ENCODE measurements around the gene CYB561D1.

Gene CYB561D1

DNA sequence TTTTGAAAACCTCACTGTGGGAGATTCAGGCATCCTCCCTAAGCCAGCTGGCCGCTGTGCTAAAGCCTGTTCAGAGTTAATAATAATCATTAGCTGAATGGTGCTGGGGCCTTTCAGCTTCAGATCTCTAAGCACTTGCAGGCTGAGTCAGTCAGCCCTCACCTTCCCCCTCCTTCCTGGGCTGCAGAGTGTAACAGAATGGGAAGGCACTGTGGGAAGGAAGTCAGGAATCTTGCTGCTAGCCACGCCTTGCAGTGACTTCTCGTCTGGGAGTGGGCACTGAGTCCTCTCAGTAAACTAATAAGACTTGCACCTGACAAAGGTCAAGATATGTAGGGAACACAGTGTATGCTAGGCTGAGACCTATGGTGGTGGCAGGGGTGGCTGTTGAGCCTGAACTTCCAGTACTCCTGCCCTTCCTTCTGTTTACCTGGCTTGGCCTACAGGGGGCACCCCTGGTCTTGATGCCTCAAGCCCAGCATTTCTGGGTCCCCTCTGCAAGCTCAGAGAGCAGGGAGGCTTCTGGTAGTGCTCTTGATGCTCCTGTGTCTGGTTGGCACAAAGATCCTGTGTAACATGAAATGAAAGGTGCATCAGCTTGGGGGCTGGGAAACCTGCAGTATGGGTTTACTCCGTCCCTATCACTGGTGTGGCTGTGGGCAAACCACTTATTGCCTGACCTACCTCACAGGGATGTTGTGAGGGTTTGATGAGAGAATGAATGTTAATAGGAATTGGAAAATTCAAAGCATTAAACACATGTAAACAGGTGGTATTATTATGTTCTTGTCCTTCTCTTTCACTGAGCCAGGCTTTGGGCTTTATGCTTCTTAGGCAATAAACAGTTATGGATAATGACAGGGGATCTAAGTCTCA lies 6.0 kb downstream of the CYB561D1 start:
- DNase-seq (ENCODE audit: low read depth in 4 of 4, low spot score in 1 of 4) = peak in 2 of 4 experiments; percentile 43 to 50

DNA sequence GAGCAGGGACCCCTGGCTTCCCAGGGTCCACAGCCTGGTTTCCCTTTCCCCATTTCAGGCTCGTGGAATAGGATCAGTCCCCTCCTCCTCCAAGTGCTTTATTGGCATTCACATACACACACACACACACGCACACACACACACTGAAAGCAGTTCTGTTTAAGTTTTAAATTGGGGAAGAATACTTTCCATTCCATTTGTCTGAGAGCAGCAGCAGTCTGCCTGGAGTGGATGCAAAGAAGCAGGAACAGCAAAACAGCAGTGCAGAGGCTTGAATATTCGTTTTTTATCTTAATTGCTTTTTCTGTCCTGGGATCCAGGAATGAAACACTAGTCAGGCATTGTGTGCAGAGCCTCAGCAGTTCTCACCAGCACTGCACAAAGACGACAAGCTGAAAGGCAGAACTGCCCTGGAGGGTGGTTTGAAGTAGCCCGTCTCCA lies 7.1 kb downstream of the CYB561D1 start:
- no peak for DNase-seq (ENCODE audit: low read depth in 4 of 4, low spot score in 1 of 4)

DNA sequence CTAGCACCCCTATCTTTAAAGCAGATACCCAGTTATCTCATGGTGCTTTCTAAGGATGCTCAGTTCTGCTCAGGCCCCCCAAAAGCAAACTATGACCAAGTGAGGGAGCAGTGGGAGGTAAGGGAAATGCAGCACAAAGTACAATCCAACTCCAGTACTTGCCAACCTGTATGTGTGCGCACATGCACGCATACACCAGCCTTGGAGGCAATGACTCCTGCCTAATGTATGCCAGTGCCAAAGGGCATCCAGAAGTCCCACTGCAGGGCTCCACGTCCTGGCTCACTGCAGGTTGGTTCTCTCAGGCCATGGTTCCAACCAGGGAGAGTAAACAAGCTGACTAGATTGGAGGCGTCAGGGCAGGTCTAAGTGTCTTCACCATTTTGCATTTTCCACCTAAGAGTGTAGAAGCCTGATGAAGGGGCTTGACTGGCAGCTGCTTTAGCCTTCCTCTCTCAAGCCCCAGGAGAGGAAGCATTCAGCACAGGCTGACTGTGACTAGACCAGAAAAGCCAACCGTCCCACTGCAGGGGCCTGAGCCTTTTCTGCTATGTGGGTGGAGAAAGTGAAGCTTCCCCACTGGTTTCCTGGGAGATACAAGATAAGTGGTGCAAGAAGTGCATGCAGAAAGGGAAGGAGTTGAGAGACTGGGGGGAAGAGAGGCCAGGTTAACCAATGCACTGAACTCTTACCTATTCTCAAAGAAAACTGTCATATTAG lies 7.9 kb downstream of the CYB561D1 start:
- no peak for DNase-seq (ENCODE audit: low read depth in 4 of 4, low spot score in 1 of 4)

DNA sequence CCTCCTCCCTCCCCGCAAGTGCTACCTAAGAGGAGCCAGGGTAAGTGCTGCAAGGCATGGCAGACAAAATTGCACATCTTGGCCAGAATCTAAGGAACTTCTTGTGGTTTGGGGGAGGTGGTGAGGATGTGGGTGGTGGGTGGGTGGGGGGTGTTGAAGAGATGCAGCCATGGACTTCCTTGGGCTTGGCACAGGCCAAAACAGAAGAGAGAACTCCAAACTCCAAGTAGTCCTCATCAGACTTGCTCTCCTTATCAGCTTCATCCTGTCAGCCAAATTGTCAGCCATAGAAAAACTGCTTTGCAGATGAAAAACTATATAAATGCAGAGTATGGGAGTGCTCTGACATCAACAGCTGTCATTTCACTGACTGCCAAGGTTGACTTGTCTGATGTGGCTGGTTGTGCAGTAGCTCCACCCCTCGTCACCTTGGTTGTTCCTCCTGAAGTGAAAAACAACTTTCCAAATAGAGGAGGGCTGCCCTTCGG lies 8.5 kb downstream of the CYB561D1 start:
- no peak for DNase-seq (ENCODE audit: low read depth in 4 of 4, low spot score in 1 of 4)

DNA sequence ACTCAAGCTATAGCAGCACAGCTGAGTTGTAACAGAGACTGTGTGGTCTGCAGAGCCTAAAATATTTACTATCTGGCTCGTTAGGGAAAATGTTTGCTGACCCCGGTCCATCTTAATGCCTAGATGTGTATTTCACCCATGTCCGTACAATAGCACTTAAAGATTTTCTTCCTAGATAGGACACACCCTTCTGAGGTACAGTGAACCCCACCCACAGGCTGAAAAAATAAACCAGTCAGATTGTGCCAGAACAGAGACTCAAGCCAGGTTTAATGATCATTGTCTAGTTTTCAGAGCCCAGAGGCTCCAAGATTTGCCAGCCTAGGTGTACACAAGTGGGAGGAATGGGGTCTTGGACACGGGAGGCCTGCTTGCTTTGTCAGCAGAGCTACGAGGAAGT lies 10.0 kb downstream of the CYB561D1 start:
- DNase-seq (ENCODE audit: low read depth in 4 of 4, low spot score in 1 of 4) = no peak

DNA sequence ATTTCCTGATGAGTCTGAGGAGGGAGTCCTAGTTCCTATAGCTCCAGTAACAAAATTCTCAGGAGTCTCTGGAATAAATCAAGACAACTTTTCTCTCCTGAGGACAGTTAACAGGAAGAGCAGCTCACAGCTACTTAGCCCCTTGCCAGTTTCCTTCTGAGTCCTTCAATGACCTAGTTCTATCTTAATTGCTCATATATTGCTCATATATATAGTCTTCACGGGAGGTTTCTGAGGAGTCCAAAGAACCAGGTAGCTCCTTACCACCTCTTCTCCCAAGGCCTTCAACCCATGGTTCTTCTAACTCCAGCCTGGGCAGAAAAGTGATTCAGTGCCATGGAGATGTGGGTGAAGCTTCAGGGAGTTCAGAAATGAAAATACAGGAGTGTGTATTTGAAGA lies 11.1 kb downstream of the CYB561D1 start:
- DNase-seq (ENCODE audit: low read depth in 4 of 4, low spot score in 1 of 4) = no peak

DNA sequence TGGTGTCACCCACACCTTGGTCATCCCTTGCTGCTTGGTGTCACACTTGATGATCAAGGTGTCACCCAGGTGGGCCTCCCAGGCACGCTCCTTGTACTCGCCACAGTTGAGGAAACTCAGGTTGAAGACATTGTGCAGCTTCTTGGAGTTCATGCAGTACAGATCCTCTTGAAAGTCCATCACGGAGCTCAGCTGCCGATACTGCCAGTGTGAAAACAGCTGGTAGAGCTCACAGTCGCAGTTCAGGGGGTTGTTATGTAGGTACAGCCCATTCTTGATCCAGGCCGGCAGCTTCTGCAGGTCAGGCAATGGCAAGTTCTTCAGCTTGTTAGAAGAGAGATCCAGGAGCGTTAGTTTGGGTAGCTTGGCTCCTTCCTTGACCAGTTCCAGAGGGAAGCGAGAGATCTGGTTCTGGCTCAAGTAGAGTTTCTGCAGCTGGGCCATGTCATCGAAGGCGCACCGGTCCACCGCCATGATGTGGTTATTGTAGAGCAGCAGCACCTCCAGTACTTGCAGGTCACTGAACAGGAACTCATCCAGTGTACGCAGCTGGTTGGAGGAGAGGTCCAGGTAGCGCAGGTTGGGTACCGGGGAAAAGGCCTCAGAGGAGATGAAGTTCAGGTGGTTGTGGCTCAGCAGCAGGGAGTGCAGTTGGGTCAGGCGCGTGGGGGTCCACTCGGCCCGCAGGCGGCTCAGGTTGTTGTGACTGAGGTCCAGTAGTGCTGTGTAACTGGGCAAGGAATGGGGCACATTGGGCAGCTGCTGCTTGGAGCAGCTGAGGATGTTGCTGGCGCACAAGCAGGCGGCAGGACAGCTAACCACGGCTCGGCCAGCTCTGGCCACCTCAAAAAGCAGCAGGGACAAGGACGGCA lies 14.3 kb downstream of the CYB561D1 start:
- DNase-seq (ENCODE audit: low read depth in 4 of 4, low spot score in 1 of 4) = no peak

DNA sequence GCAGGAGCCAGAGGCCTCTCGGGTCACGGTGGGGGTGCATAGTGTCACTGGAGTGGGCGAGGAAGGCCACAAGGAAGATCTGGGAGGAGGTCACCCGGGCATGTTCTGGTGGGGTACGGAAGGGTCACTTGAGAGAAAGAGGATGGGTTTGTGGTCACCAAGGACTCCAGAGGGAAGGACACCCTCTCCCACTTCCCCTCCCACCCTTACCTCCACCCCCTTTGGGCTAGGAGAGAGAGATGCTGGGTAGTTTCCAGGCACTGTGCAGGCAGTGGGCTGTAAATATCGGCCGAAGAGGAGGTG lies 14.9 kb downstream of the CYB561D1 start:
- no peak for DNase-seq (ENCODE audit: low read depth in 4 of 4, low spot score in 1 of 4)

DNA sequence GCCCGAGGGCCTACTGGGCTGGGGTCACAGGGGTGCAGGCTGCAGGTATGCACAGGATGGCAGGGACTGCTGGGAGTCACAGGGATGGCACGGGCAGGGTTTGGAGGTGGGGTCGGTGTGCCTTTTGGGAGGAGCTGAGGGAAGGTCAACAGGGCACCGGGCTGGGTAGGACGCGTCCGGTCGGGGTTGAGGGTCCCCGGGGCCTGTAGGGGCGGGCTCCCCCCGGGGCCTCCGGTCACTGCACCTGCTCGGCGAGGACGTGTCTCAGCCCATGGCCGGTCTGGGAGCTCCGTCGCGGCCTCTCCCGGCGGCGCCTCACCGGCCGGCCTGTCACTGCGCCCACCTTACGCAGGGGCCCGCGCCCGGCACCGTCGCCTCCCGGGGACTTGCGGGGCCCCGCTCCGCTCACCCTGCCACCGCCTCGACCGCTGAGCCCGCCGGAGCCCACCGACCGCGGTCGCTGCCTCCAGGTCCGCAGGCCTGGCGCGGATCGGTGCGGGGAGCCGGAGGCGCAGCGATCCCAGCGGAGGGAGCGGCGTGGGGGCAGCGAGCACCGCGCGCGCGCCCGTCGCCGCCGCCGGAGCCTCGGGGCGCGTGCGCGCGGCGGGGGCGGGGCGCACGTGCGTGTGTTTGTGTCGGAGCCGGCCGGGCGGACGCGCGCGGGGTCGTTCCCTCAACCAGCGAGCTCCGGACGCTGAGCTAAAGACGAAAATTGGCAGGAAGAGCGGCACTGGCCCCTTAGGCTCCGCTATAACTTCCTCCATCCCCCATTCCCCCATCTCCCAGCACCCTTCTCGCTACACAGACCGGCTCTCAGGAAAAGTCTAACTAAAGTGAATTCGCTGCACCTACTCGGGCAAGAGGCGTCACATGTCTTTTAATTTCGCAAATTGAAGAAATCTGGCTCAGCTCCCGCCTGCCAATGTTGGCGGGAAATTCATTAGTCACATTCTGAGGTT lies 15.6 kb downstream of the CYB561D1 start, which contains the start of gene AMIGO1:
Gene AMIGO1, minus strand, starts transcription at position 552 of the 959 bp plus-strand sequence. CDS start 815 bp downstream, outside the sequence.
- DNase-seq (ENCODE audit: low read depth in 4 of 4, low spot score in 1 of 4) = peak in 3 of 4 experiments; percentile 40 to 52 (median 44)

DNA sequence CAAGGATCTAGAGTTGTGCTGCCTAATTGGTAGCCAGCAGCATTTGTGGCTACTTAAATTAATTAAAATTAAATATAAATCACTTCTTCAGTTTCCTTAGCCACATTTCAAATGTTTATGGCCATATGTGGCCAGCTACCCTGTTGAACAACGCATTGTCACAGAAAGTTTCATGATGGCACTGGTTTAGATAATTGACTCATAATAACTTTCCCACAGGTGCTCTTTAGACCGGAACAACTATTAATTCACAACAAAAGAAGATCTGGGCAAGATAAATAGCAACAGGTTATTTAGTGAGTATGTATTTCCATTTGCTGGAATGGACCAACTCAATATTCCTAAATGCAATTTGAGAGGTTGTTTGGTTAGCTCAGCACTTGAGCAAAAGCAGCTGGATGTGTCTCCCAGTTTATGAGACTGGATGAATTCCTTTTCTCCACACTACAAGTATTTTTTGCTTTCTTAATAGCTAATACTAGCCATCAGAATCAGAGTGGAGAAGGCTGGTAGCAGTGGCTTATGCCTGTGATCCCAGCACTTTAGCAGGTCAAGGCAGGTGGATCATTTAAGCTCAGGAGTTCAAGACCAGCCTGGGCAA lies 19.3 kb downstream of the CYB561D1 start:
- DNase-seq (ENCODE audit: low read depth in 4 of 4, low spot score in 1 of 4) = no peak

DNA sequence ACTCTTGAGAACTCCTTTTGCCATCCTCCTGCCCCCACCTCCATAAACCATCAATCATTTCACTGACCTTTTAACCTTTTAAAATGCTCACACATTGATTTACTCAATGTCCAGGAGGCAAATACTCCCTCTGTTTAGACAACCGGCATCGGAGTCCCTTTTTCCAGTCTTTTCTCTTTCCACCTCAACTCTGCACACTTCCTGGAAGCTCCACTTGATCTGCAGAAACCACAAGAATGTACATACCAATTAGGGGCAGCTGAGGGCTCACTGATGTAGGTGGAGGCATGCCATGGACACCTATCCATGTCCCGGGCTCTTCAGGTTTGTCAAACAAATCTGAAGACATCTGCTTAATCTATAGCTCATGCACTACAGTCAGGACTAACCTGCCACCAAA lies 21.0 kb downstream of the CYB561D1 start:
- DNase-seq (ENCODE audit: low read depth in 4 of 4, low spot score in 1 of 4) = no peak

DNA sequence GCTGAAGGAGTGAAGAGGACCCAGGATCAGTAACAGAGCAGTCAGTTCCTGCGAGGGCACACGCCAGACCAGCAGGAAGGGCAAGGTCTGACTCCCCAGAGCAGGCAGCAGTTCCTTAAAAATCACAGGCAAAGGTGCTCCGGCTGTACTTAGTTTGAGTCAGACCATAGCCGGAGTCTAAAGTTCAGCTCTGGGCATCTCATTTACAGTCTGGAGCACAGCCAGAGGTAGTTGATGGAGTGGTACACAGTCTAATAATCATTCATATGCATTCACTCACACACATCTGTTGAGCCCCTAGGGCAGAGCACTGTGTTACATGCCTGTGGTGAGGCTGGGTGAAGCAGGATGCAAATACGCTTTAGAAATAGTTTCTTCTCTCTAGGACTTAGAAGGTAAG lies 23.0 kb downstream of the CYB561D1 start:
- DNase-seq (ENCODE audit: low read depth in 4 of 4, low spot score in 1 of 4) = no peak

DNA sequence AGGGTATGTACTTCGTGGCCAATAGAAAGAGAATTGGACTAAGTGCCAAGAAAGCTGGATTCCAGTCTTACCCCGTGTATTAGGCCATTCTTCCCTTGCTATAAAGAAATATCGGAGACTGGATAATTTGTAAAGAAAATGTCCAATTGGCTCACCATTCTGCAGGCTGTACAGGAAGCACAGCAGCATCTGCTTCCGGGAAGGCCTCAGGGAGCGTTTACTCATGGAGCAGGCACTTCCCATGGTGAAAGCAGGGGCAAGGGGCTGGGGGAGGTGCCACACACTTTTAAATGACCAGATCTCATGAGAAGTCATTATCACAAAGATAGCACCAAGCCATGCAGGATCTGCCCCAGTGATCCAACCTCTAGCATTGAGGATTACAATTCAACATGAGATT lies 23.4 kb downstream of the CYB561D1 start:
- no peak for DNase-seq (ENCODE audit: low read depth in 4 of 4, low spot score in 1 of 4)

DNA sequence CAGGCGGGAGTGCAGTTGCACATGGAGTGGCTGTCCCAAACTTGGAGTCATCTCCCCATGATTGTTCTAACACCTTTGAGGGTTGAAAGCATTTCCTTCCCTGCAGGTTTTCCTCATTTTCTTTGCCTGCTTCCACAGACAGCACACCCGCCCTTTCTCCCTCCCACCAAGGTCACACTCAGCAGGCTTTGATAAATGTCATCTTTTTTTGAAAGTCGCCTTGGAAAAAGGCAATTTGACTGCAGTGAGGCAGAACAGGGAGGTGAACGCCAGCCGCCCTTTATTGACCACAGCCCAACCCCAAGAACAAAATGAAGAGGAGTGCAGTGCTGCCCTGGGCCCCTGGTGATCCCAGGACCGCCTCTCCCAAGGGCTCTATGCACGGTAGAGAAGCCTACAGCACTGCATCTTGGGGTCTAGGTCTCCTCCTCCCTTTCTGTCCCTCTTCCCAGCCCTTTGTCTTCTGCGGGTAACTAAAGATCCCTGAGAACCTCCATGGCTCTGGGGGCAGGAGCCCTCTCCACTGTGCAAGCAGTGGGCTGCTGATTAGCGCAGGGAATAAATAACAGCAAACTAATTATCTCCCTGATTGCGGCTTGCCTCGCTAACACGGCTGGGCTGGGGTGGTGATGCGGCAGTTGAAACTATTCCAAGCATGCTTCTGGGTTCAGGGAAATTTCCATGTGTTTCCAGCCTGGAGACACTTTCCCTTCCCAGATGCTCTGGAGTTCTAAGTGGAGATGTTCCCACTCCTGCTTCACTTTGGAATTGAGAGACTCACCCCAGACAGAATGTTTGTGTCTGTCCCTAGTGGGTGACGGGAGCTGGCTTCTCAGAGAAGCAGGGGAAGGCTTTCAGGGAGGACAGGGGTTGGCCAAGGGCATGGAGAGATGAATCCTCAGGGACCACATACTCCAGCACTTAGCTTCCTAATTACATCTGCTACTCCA lies 27.4 kb downstream of the CYB561D1 start:
- no peak for DNase-seq (ENCODE audit: low read depth in 4 of 4, low spot score in 1 of 4)

DNA sequence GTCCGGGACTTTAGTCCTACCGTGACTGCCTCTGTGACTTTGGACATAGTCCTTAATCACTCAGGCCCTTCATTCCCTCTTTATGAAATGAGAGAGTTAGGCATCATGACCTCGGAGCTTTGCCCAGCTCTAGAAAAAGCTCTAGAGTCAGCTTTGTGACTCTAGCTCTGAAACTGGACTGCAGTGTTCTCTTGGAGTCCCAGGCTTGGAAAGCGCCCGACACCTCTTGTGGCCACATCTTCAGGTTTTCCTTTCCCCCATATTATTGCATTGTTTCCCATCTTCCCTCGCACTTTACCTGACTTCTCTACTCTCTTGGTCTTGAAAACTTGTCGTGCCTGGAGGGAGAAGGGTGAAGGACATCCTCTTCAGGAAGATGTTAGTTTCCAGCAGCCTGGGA lies 28.1 kb downstream of the CYB561D1 start:
- DNase-seq (ENCODE audit: low read depth in 4 of 4, low spot score in 1 of 4) = no peak

DNA sequence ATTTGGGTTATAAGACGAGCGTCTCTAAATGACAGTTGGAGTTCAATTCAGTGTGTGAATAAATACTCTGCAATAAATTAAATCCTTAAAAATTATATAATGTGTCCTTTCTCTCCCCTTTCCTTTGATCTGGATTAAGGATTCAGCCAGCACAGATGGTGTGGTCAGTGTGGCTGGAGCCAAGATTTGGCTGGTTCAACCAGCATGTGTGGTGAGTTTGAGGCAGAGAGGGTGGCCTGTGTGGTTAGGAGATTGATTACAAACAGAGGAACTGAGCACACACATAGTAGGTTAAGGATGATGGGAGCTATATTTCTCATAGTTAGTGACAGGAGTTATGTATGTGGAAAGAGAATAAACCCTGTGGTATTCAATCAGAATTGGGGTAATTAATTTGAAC lies 29.8 kb downstream of the CYB561D1 start:
- DNase-seq (ENCODE audit: low read depth in 4 of 4, low spot score in 1 of 4) = no peak

DNA sequence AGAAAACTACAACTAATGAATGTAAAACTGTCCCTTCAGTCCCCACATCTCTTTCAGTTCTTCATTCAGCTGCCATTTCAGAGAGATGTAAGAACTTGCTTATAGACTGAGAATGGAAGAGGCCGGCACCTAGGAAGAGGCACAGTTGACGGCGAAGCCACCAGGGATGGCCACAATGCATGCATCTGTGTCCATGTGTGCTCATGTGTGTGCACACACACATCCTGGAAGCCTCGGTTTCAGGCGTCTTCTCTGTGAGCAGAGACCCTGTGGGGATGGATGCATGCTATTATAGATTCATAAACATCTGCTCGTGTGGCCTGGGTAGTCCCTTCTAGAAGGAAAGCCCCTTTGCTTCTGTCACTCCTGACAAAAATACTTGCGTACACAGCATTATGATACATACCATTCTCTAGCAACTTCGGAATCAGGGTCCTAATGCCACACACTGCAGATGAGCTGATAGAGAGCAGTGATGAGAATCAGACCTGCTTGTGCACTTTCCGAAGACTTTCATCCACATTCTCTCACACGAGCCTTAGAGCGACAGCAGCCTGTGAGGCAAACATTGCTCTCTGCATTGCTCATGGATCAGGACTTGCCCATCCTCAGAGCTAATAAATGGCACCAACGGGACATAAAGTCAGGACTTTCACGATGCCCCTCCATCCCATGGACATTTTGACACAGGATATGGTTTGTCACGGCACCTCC lies 33.4 kb downstream of the CYB561D1 start:
- DNase-seq (ENCODE audit: low read depth in 4 of 4, low spot score in 1 of 4) = no peak
